Neural cell (in vitro differentiated cells): ENCODE measurements around the gene DNAH6.

Experiments
- EP300 ChIP-seq: fragments of 450-650 bp; conservative IDR thresholded peaks from 2 replicates; pipeline ENCODE4 v1.6.1; 2014; ENCODE audit warnings: antibody characterized with exemption, mild to moderate bottlenecking, moderate library complexity; ENCODE audit not compliant: poor library complexity, severe bottlenecking
- EZH2 ChIP-seq: fragments of 200-600, 300-800 bp; shearing (Covaris generic), sonication (generic); IDR thresholded peaks from 2 replicates; pipeline ENCODE4 v1.6.1; 2014; ENCODE audit warnings: antibody characterized with exemption, low read length, borderline replicate concordance, mild to moderate bottlenecking; ENCODE audit not compliant: insufficient read depth, poor library complexity, severe bottlenecking
- MXI1 ChIP-seq: fragments of 450-650 bp; conservative IDR thresholded peaks from 2 replicates; pipeline ENCODE4 v1.6.1; 2014; ENCODE audit warnings: antibody characterized with exemption, mild to moderate bottlenecking; ENCODE audit not compliant: poor library complexity, severe bottlenecking
- POLR2AphosphoS5 ChIP-seq: IDR thresholded peaks from 2 replicates; pipeline ENCODE4 v1.6.1; 2012
- RAD21 ChIP-seq: fragments of 450-650 bp; conservative IDR thresholded peaks from 2 replicates; pipeline ENCODE4 v1.6.1; 2014; ENCODE audit warnings: antibody characterized with exemption, mild to moderate bottlenecking, moderate library complexity
- REST ChIP-seq: IDR thresholded peaks from 2 replicates; pipeline ENCODE4 v1.6.1; 2012; ENCODE audit warnings: borderline replicate concordance
- SMC3 ChIP-seq: fragments of 450-650 bp; conservative IDR thresholded peaks from 2 replicates; pipeline ENCODE4 v1.6.1; 2014; ENCODE audit warnings: antibody characterized with exemption, mild to moderate bottlenecking, moderate library complexity; ENCODE audit not compliant: poor library complexity
- TAF1 ChIP-seq: IDR thresholded peaks from 2 replicates; pipeline ENCODE4 v1.6.1; 2012; ENCODE audit warnings: low read depth
- TF ChIP-seq, protein P1 (sequence below): fragments of 450-650 bp; IDR thresholded peaks from 2 replicates; pipeline ENCODE4 v1.5.1; 2014; ENCODE audit warnings: antibody characterized with exemption, mild to moderate bottlenecking, moderate library complexity; ENCODE audit not compliant: poor library complexity, severe bottlenecking

- TF ChIP-seq POLR2AphosphoS5 (no peak), RAD21 (no peak), EZH2 (no peak), REST (no peak), TAF1 (no peak), EP300 (no peak), MXI1 (no peak), SMC3 (no peak)
- TF ChIP-seq, protein P1, sequence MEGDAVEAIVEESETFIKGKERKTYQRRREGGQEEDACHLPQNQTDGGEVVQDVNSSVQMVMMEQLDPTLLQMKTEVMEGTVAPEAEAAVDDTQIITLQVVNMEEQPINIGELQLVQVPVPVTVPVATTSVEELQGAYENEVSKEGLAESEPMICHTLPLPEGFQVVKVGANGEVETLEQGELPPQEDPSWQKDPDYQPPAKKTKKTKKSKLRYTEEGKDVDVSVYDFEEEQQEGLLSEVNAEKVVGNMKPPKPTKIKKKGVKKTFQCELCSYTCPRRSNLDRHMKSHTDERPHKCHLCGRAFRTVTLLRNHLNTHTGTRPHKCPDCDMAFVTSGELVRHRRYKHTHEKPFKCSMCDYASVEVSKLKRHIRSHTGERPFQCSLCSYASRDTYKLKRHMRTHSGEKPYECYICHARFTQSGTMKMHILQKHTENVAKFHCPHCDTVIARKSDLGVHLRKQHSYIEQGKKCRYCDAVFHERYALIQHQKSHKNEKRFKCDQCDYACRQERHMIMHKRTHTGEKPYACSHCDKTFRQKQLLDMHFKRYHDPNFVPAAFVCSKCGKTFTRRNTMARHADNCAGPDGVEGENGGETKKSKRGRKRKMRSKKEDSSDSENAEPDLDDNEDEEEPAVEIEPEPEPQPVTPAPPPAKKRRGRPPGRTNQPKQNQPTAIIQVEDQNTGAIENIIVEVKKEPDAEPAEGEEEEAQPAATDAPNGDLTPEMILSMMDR = no peak
These were observed 211.0 kb downstream of the DNAH6 start for GRCh38 chr2:84727315-84727714.
